ENCODE measurements around the gene IL12A.

The IL12A gene

GRCh38 chr3:160010578-160010977 lies 21.9 kb downstream of the IL12A start:
- no peak for TF ChIP-seq CTCF (IDR thresholded peaks at IDR 0.05; ENCODE audit: low read length, missing control alignments)
- H3K4me3 ChIP-seq (replicated peaks; ENCODE audit: low read depth, low read length), result no peak overlapping the region
- no peak for DNase-seq (ENCODE audit: low read depth)

- DNase-seq (ENCODE audit: low read depth), result no peak
- no peak for TF ChIP-seq CTCF (IDR thresholded peaks at IDR 0.05; ENCODE audit: low read length, missing control alignments)
- H3K4me3 ChIP-seq (replicated peaks; ENCODE audit: low read depth, low read length), result no peak overlapping the region
Measured at GRCh38 chr3:160012108-160012507, 23.5 kb downstream of the IL12A start.

GRCh38 chr3:160016972-160017371 lies 28.3 kb downstream of the IL12A start:
- peak; percentile 31 for DNase-seq (ENCODE audit: low read depth)
- no peak overlapping the region for H3K4me3 ChIP-seq (replicated peaks; ENCODE audit: low read depth, low read length)
- TF ChIP-seq CTCF (IDR thresholded peaks at IDR 0.05; ENCODE audit: low read length, missing control alignments), result no peak

- no peak for TF ChIP-seq CTCF (IDR thresholded peaks at IDR 0.05; ENCODE audit: low read length, missing control alignments)
- DNase-seq (ENCODE audit: low read depth), result no peak
- H3K4me3 ChIP-seq (replicated peaks; ENCODE audit: low read depth, low read length), result no peak overlapping the region
Measured at GRCh38 chr3:160018959-160019358, 30.3 kb downstream of the IL12A start.

GRCh38 chr3:160020057-160020711 lies 31.5 kb downstream of the IL12A start:
- no peak overlapping the region for H3K4me3 ChIP-seq (replicated peaks; ENCODE audit: low read depth, low read length)
- no peak for TF ChIP-seq CTCF (IDR thresholded peaks at IDR 0.05; ENCODE audit: low read length, missing control alignments)
- DNase-seq (ENCODE audit: low read depth), result no peak

GRCh38 chr3:160022068-160022467 lies 33.4 kb downstream of the IL12A start:
- no peak for DNase-seq (ENCODE audit: low read depth)
- TF ChIP-seq CTCF (IDR thresholded peaks at IDR 0.05; ENCODE audit: low read length, missing control alignments), result no peak
- H3K4me3 ChIP-seq (replicated peaks; ENCODE audit: low read depth, low read length), result no peak overlapping the region

GRCh38 chr3:160023476-160023875 lies 34.8 kb downstream of the IL12A start:
- H3K4me3 ChIP-seq (replicated peaks; ENCODE audit: low read depth, low read length), result no peak overlapping the region
- TF ChIP-seq CTCF (IDR thresholded peaks at IDR 0.05; ENCODE audit: low read length, missing control alignments), result no peak
- peak; percentile 30 for DNase-seq (ENCODE audit: low read depth)
